Measurements from ENCODE around the gene EPHB2.
"Not testable (repeated sequence)": the region's sequence is repeated elsewhere in the genome, so short reads cannot be mapped to it uniquely, and the experiment has no call there.

EPHB2 gene

DNA sequence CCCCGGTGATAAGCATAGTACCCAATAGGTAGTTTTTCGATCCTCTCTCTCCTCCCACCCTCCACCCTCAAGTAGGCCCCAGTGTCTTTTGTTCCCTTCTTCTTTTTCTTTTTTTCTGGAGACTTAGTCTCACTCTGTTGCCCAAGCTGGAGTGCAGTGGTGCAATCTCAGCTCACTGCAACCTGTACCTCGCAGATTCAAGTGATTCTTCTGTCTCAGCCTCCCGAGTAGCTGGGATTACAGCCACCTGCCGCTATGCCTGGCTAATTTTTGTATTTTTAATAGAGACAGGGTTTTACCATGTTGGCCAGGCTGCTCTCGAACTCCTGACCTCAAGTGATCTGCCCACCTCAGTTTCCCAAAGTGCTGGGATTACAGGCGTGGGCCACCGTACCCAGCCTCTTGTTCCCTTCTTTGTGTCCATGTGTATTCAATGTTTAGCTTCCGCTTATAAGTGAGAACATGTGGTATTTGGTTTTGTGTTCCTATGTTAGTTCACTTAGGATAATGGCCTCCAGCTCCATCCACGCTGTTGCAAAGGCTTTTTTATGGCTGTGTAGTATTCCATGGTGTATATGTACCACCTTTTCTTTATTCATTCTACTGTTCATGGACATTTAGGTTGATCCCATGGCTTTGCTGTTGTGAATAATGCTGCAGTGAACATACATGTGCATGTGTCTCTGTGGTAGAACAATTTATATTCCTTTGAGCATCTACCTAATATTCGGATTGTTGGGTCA, 133.0 kb downstream of the EPHB2 start:
- not testable (repeated sequence) for DNase-seq

GRCh38 chr1:22844621-22845020, 134.0 kb downstream of the EPHB2 start:
- DNase-seq = no peak

DNA sequence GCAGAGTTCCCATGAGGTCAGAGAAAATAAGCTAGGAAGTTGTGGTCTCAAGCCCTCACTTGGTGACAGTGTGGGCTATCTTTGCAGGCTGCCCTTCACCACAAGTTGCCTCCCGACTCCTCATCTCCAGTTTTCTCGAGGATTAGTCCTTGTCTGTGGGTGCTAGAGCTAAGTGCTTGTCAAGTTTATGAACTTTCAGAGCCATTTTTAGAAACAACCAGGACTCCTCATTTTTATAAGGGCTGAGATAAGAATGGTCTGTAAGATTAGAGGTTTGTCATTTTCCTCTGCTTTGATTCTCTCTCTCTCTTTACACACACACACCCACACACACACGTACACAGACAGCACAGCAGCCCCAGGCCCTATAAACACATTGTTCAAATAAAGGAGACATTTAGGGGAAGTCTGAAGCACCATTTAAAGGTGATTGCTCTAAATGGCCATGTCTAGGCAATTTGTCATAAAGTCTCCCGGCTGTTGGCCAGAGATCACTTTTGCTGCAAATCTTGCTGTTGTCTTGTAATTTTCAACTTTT, 134.8 kb downstream of the EPHB2 start:
- DNase-seq = no peak

DNA sequence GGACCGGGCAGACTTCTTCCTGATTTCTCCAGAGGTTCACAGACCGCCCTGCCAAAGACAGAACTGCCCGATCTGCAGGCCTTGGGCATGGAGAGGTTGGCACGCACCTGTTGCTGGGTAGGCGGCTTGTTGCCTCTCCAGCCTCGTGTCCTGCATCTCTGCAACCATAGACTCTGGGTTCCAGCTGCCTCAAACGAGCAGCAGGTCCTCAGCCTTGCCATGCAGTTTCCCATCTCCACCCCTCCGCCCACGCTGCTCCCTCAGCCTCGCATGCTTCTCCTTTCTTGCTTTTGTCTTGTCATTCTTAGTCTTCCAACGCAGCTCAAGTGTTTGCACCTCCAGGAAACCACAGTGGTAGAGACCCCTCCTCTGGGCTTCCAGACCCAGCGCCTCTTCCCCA, 135.8 kb downstream of the EPHB2 start:
- DNase-seq = no peak

DNA sequence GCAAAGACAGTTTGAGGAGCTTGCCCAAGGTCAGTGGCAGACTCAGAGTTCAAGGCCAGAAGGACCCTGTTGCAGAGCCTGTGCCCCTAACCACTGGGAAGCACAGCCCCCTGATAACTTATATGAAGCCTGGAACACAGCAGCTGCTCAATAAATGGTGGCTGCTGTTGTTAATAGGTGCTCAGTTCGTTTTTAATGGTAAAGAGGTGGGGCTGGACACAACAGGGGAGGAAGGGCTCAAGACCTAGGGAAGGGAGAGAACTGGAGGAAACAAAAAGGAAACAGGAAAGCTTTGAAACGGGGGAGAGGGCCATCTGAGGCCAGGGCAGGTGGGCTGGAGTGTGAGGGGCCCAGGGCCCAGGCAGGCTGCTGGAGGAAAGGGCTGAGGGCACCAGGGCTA, 136.6 kb downstream of the EPHB2 start:
- no peak for DNase-seq

DNA sequence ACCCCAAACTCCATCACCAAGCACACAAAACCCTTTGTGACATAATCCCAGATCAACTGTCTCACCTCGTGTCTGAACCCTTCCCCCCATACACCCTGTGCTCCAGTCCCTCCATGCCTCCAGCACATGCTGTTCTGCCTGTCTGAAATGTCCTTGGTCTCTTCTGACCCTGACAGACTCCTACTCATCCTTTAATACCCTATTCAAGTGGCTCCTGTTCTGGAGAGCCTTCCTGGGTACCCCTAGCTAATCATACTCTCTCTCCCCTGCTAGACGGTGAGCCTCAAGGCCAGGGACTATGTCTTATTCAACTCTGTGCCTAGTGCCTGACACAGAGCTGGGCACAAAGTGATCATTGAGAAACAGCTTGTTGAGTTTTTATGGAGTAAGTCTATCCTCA, 137.1 kb downstream of the EPHB2 start:
- DNase-seq = no peak

- no peak for DNase-seq
Observed at GRCh38 chr1:22848405-22848804, 137.8 kb downstream of the EPHB2 start.

DNA sequence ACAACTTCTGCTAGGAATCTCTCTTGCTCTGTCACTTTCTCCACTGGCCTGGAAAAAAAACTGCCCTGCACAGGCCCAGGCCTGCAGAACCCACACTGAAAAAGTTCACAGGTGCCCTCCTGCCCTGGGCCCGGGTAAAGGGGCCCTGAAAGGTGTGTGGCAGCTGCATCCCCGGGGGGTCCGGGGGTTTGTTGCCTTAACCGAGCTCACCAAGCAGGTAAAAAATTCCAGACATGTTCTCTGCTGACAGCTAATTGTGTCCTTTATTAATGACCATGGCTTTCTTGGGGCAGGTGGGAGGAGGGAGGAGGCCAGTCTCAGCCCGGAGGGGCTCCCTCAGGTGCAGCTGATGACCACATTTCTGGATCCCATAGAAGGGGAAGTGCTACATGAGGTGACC, 139.1 kb downstream of the EPHB2 start:
- DNase-seq = no peak

- no peak for DNase-seq
Observed at GRCh38 chr1:22850281-22850680, 139.6 kb downstream of the EPHB2 start.

GRCh38 chr1:22850681-22851080, 140.0 kb downstream of the EPHB2 start:
- DNase-seq = no peak

GRCh38 chr1:22851517-22851916, 140.9 kb downstream of the EPHB2 start:
- no peak for DNase-seq

- no peak for DNase-seq
Observed at GRCh38 chr1:22852144-22852655, 141.6 kb downstream of the EPHB2 start.

DNA sequence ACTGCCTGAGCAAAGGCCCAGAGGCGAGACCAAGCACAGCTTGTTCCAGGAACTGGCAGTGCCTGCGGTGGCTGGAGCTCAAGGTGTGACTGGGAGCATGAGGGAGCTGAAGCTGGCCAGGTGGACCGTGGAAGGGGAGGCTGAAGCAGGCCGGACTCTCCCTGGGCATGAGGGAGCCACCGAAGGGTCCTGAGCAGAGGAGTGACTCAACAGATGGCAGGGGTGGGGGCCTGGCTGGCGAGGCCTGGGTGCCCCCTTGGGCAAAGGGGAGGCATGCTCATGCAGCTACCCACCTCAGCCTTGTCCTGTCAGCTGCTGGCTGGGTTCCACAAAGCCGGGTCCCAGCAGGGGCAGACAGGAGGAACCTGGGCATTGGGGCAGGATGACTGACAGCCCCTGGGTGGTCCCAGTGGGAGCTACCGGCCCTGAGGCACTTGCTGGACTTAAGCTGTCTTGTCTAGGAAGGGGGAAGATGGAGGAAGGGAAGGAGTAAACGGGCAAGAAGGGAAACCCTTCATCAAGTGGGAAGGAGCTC, 143.1 kb downstream of the EPHB2 start:
- no peak for DNase-seq

GRCh38 chr1:22854688-22855565, 144.3 kb downstream of the EPHB2 start:
- DNase-seq = no peak

GRCh38 chr1:22855668-22856606, 145.3 kb downstream of the EPHB2 start:
- no peak for DNase-seq

DNA sequence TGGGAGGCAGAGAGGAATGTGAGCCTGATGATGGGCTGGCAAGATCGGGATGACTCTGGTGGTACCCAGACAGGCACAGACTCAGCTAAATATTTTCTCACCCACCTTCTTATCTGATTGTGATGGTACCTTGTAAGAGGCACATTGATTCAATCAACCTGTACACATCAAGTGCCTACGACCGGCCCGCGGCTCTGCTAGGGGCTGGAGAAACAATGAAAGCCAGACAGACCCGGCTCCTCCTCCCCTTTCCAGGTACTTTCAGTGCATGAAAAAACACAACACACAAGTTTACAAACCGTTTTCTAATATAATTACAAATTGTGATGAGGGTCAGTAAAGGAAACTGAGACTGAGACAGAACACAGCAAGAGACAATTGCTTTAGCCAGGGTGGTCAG, 147.0 kb downstream of the EPHB2 start:
- no peak for DNase-seq

DNA sequence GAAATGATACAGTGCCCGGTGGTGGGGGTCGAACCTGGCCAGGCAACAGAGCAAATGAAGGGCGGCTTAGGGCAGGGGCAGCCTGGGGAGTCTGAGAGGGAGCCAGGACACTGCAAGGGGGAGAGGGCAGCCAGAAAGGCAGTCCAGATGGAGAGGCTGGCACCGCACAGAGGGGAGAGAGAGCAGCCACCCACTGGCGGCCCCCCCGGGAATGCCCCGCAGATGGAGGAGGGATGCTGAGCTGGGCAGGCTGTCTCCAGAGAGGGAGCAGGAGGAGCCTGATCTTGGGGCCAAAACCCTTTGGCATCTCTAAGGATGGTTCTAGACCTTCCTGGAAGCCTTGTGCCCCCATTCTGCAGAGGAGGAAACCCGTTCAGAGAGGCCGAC, 149.8 kb downstream of the EPHB2 start:
- DNase-seq = no peak

DNA sequence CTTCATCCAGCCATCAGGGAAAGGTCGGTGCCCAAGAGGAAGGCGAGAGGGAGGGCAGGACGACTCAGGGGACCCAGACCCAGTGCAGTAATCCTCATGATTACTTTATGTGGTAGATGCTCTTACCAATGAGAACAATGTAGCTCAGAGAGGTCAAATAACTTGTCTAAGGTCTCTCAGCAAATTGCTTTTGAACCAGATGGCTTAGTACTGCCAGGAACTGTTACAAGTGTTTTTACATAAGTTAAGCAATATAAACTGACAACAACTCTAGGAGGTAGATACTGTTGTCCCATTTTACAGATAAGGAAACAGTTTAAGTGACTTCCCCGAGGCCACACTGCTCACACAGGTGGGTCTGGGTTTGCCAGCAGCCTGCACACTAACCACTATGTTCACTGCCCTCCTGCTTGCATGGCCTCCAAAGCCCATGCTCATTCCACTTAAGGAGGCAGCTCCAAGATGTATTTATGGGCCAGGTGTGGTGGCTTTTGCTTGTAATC, 150.3 kb downstream of the EPHB2 start:
- DNase-seq = no peak

- no peak for DNase-seq
Observed at GRCh38 chr1:22861764-22862440, 151.3 kb downstream of the EPHB2 start.

- DNase-seq = no peak
Observed at GRCh38 chr1:22862752-22863151, 152.1 kb downstream of the EPHB2 start.

- DNase-seq = no peak
Observed at GRCh38 chr1:22863766-22864165, 153.1 kb downstream of the EPHB2 start.

DNA sequence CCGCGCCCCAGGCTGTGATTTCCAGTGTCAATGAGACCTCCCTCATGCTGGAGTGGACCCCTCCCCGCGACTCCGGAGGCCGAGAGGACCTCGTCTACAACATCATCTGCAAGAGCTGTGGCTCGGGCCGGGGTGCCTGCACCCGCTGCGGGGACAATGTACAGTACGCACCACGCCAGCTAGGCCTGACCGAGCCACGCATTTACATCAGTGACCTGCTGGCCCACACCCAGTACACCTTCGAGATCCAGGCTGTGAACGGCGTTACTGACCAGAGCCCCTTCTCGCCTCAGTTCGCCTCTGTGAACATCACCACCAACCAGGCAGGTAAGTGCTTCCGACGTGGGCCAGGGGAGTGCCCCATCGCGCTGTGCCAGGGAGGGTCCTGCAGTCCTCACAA, 154.2 kb downstream of the EPHB2 start:
- DNase-seq = no peak
